Heart right ventricle (tissue), 16 donors: Measurements from ENCODE around the gene ZNF215. TPM values are rescaled to one million over a fixed set of nuclear protein-coding genes. Genes with fewer than 3 reads are reported as not detected.

Experiments used
- ATAC-seq, 8 donors: fragments of 200-7000 bp; cut with Tn5 transposase; one replicate each; pipeline ENCODE4 v1.9.1; 2020; ENCODE audit warnings: mild to moderate bottlenecking in 8 of 8, moderate library complexity in 8 of 8, moderate number of reproducible peaks in 1 of 8
- DNase-seq, 2 donors: peaks; one replicate each; pipeline ENCODE4 v3.0.0-alpha.2; 2020
- H3K27ac ChIP-seq, 10 donors: fragments of 200-600 bp; sonication (generic) in 2 of 10; one replicate each; pipeline versions ENCODE4 v1.5.0 to v1.8.0; 2020 to 2022; ENCODE audit warnings: mild to moderate bottlenecking in 3 of 10
- H3K27me3 ChIP-seq, 7 donors: fragments of 200-600 bp; one replicate each; pipeline ENCODE4 v1.8.0; 2021 to 2022; ENCODE audit warnings: mild to moderate bottlenecking in 2 of 7
- H3K36me3 ChIP-seq, 9 donors: fragments of 200-600 bp; sonication (generic) in 1 of 9; one replicate each; pipeline versions ENCODE4 v1.5.0 to v1.8.0; 2020 to 2022; ENCODE audit warnings: mild to moderate bottlenecking in 2 of 9
- H3K4me1 ChIP-seq, 9 donors: fragments of 200-600 bp; sonication (generic) in 1 of 9; one replicate each; pipeline versions ENCODE4 v1.5.0 to v1.8.0; 2020 to 2022; ENCODE audit warnings: mild to moderate bottlenecking in 4 of 9
- H3K4me3 ChIP-seq, 10 donors: fragments of 200-600 bp; sonication (generic) in 2 of 10; one replicate each; pipeline versions ENCODE4 v1.5.0 to v1.8.0; 2020 to 2022; ENCODE audit warnings: mild to moderate bottlenecking in 7 of 10, moderate library complexity in 2 of 10
- H3K9me3 ChIP-seq, 11 donors: fragments of 200-600 bp in 10 of 11; sonication (generic) in 2 of 11; one replicate each; pipeline versions ENCODE4 v1.5.0 to v1.8.0; 2013 to 2022; ENCODE audit warnings: mild to moderate bottlenecking in 2 of 11, control low read depth in 1 of 11, moderate library complexity in 1 of 11
- CTCF ChIP-seq, 9 donors: fragments of 200-600 bp; sonication (generic) in 2 of 9; IDR thresholded peaks; one replicate each; pipeline versions ENCODE4 v1.5.0 to v1.8.0; 2021 to 2022; ENCODE audit warnings: antibody characterized with exemption in 9 of 9, mild to moderate bottlenecking in 5 of 9, moderate library complexity in 1 of 9
- WGBS, 2 donors: extraction: QIAGEN DNeasy Blood & Tissue Kit; methylation state at CpG; one replicate each; pipeline ENCODE4 v1.1.7; 2013; ENCODE audit warnings: inconsistent platforms in 1 of 2; 5-methylcytosine and 5-hydroxymethylcytosine counted together
- intact Hi-C, 10 donors: fragments of 100-400 bp; cut with DNase I; formaldehyde crosslinking; loops; one replicate each; pipeline versions ENCODE4 v1.11.1 to v1.14.2; 2022
- polyA plus RNA-seq, 2 donors: library from polyadenylated mRNA; stranded (reverse); fragments of 200-250 nt; gene quantifications; one replicate each; pipeline ENCODE4 v1.2.3, GENCODE V29; 2013
- total RNA-seq, 10 donors: library from RNA; stranded (reverse); fragmentation: NEBNext Ultra II Directional in 3 of 10; extraction: Animal tissue kit (Norgen Biotek cat#: 25700) in 3 of 10; gene quantifications; one replicate each; pipeline versions ENCODE4 v1.2.1 to v1.2.4, GENCODE V29; 2021 to 2023
- donor health status: Arrhythmogenic right ventricular cardiomyopathy.
- donor health status: ischemic (EF 13 %, LVEDD 7.1; RV severe dilation, severe dysfunction).
- donor health status: healthy with polysubstance abuse.
- donor health status: DM: no; HTN: yes; CAD: no.
- donor health status: DM: no; HTN: no; CAD: no.
- donor health status: ischemic (EF 25% LVEDD 6.9; RV normal size, moderate dysfunction).
- donor health status: ischemic (EF 25% LVEDD 5.7; RV mildly dilated, moderate dysfunction).
- donor health status: healthy.
- donor health status: DM: yes; HTN: yes; CAD: no.
- donor health status: Ischemic cardiomyopathy.
- donor health status: ischemic (EF 35%, LVEDD 5.7; RV mildly dilated, moderate dysfunction).
- donor health status: nonischemic (EF 11% LVEDD 7.7; RV severe dilation, severe dysfunction).
- donor health status: DM: yes; HTN: yes; CAD: no.
- donor health status: PGD.
- donor health status: ischemic (EF 29% LVEDD 5.4; RV normal size, mild dysfunction).
- donor health status: nonischemic (EF 23%, LVEDD 6.1; RV moderate dilation, normal function).

ZNF215 gene
- total and polyA plus RNA-seq, 12 donors = 0.15 to 0.52 (median 0.30) TPM; not detected in 1

GRCh38 chr11:6988506-6988905, 62.3 kb downstream of the ZNF215 start:
- no peak for DNase-seq
- intact Hi-C loops = no loop called here

GRCh38 chr11:6991227-6991626, 65.0 kb downstream of the ZNF215 start:
- no peak for DNase-seq
- 71 to 82% methylated on average over 6 of the region's 6 CpGs for WGBS, 2 donors

More at GRCh38 chr11:6988506-6988905, 62.3 kb downstream of the ZNF215 start:
- H3K4me1 ChIP-seq = no peaks in the 10 kb centered on the region
- no peak overlapping the region for H3K4me3 ChIP-seq
- ATAC-seq = no peak
- H3K9me3 ChIP-seq = peaks cover 0 to 5% (median 0%) of the 10 kb centered on the region in 11 donors
- no peaks in the 10 kb centered on the region for H3K36me3 ChIP-seq
- no peak overlapping the region for H3K27ac ChIP-seq
- TF ChIP-seq CTCF (IDR thresholded peaks at IDR 0.05) = no peak
- no peaks in the 10 kb centered on the region for H3K27me3 ChIP-seq

GRCh38 chr11:6992026-6992425, 65.8 kb downstream of the ZNF215 start:
- no peak for DNase-seq
- intact Hi-C loops = no loop called here
- no peak overlapping the region for H3K4me3 ChIP-seq

More at GRCh38 chr11:6991227-6991626, 65.0 kb downstream of the ZNF215 start:
- Histone ChIP-seq H3K27ac (no peak overlapping the region), H3K9me3 (peaks cover 0 to 5% (median 0%) of the 10 kb centered on the region in 11 donors), H3K4me1 (no peaks in the 10 kb centered on the region), H3K4me3 (no peak overlapping the region), H3K27me3 (no peaks in the 10 kb centered on the region), H3K36me3 (no peaks in the 10 kb centered on the region)
- intact Hi-C loops = no loop called here
- TF ChIP-seq CTCF (IDR thresholded peaks at IDR 0.05) = no peak
- no peak for ATAC-seq

GRCh38 chr11:6992457-6993417, 66.5 kb downstream of the ZNF215 start:
- no peak for ATAC-seq
- 45 to 47% methylated on average over 11 of the region's 11 CpGs for WGBS, 2 donors
- no peak for TF ChIP-seq CTCF (IDR thresholded peaks at IDR 0.05)
- no peak overlapping the region for H3K27ac ChIP-seq
- H3K36me3 ChIP-seq = no peaks in the 10 kb centered on the region
- no peak overlapping the region for H3K4me3 ChIP-seq
- H3K9me3 ChIP-seq = no peaks in the 10 kb centered on the region
- DNase-seq = no peak
- no peaks in the 10 kb centered on the region for H3K27me3 ChIP-seq
- H3K4me1 ChIP-seq = no peaks in the 10 kb centered on the region
- intact Hi-C loops = no loop called here

More at GRCh38 chr11:6992026-6992425, 65.8 kb downstream of the ZNF215 start:
- no peaks in the 10 kb centered on the region for H3K4me1 ChIP-seq
- no peak for TF ChIP-seq CTCF (IDR thresholded peaks at IDR 0.05)
- no peak for ATAC-seq
- WGBS, 2 donors = 74 to 80% methylated on average over 2 of the region's 2 CpGs
- H3K27ac ChIP-seq = no peak overlapping the region
- H3K36me3 ChIP-seq = no peaks in the 10 kb centered on the region
- no peaks in the 10 kb centered on the region for H3K9me3 ChIP-seq
- no peaks in the 10 kb centered on the region for H3K27me3 ChIP-seq
